Gastrocnemius medialis (tissue), 4 donors: ENCODE measurements around the gene PAIP2.

Experiments used
- POLR2A ChIP-seq, 2 donors: fragments of 450-650 bp; IDR thresholded peaks; one replicate each; pipeline ENCODE4 v1.6.1; 2017; ENCODE audit warnings: antibody characterized with exemption in 2 of 2, mild to moderate bottlenecking in 2 of 2, moderate library complexity in 2 of 2
- TF ChIP-seq, protein P1 (sequence below), 5 experiments: fragments of 450-650 bp in 3 of 5; fragments of 200-600 bp in 2 of 5; sonication (generic) in 2 of 5; IDR thresholded peaks in 4 of 5; conservative IDR thresholded peaks in 1 of 5; 1 replicate in 4 of 5; 2 replicates in 1 of 5; pipeline ENCODE4 v1.5.1; 2016 to 2019; ENCODE audit warnings: antibody characterized with exemption in 5 of 5, mild to moderate bottlenecking in 3 of 5, moderate library complexity in 3 of 5

DNA sequence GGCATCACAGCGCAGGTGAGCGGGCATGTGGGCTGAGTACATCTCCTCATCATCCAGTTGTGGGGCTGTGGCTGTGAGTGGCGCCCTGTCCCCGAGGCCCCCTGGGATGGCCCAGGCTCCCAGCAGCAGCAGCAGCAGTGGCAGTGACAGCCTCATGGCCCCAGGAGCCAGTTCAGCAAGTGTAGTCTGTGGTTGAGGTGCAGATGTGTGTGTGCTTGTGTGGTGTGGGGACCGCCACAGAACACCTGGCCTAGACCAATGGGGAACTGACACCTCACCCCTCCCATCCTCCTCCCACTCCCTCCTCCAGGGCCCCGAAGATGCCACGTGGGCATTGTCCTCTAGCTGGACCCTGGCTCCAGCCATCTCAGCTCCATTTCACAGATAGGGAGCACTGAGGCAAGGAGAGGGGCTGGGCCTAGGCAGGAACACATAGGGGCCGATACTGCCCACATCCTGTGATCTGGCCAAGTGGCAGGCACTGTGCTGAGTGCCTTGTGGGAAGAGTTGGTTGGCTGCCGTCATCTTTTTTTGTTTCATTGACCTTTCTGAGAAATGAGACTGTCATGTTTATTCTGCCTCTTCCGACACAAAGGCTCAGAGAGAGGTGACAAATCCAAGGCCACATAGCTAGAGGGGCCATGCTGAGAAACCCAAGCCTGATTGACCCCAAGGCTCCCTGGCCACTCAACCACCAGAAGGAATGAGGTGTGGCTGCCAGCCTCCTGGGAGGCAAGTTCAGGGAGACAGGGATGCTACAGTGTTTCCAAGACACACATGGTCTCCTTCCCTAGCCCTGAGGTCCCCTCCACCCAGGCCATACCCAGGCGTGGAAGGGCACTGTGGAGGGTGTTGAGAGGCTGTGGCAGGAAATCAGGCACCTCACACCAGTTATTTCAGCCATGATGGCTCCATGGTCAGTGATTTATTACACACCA lies 48.3 kb downstream of the PAIP2 start, which contains the start of gene MZB1:
- TF ChIP-seq, protein P1, sequence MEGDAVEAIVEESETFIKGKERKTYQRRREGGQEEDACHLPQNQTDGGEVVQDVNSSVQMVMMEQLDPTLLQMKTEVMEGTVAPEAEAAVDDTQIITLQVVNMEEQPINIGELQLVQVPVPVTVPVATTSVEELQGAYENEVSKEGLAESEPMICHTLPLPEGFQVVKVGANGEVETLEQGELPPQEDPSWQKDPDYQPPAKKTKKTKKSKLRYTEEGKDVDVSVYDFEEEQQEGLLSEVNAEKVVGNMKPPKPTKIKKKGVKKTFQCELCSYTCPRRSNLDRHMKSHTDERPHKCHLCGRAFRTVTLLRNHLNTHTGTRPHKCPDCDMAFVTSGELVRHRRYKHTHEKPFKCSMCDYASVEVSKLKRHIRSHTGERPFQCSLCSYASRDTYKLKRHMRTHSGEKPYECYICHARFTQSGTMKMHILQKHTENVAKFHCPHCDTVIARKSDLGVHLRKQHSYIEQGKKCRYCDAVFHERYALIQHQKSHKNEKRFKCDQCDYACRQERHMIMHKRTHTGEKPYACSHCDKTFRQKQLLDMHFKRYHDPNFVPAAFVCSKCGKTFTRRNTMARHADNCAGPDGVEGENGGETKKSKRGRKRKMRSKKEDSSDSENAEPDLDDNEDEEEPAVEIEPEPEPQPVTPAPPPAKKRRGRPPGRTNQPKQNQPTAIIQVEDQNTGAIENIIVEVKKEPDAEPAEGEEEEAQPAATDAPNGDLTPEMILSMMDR (IDR thresholded peaks at IDR 0.05 in 4 of 5, conservative IDR thresholded peaks at IDR 0.05 in 1 of 5) = no peak
- no peak for TF ChIP-seq POLR2A (IDR thresholded peaks at IDR 0.05)
